Endothelial cell of umbilical vein (primary cell): ENCODE data around the gene TBK1.

Experiments used
- CTCF ChIP-seq, 2 donors: IDR thresholded peaks; 1 replicate in 1 of 2; 2 replicates in 1 of 2; pipeline ENCODE4 v1.5.1; 2011; ENCODE audit warnings: low read length in 2 of 2, mild to moderate bottlenecking in 2 of 2, moderate library complexity in 2 of 2, control low read depth in 1 of 2, inconsistent platforms in 1 of 2, low read depth in 1 of 2; ENCODE audit not compliant: insufficient read depth in 1 of 2; ENCODE audit errors: extremely low read depth in 1 of 2
- EZH2 ChIP-seq: IDR thresholded peaks from 2 replicates; pipeline ENCODE4 v1.6.1; 2012; ENCODE audit warnings: borderline replicate concordance, low read depth, mild to moderate bottlenecking, moderate library complexity, low read length, inconsistent platforms; ENCODE audit not compliant: severe bottlenecking
- GATA2 ChIP-seq: IDR thresholded peaks from 2 replicates; pipeline ENCODE4 v1.7.0; 2011; ENCODE audit warnings: low read depth, mild to moderate bottlenecking, moderate library complexity, mixed read lengths, low read length; ENCODE audit not compliant: insufficient read length, insufficient read depth
- JUN ChIP-seq: IDR thresholded peaks from 2 replicates; pipeline ENCODE4 v1.6.1; 2011; ENCODE audit warnings: borderline replicate concordance, low read depth; ENCODE audit not compliant: insufficient read length, insufficient read depth
- MAX ChIP-seq: IDR thresholded peaks from 2 replicates; pipeline ENCODE4 v1.6.1; 2011; ENCODE audit not compliant: insufficient read depth, insufficient read length
- MYC ChIP-seq: IDR thresholded peaks from one replicate; pipeline ENCODE4 v1.6.1; 2011; ENCODE audit warnings: mild to moderate bottlenecking, low read depth, low read length
- POLR2A ChIP-seq: IDR thresholded peaks from 2 replicates; pipeline ENCODE4 v1.6.1; 2012; ENCODE audit warnings: low read depth, mild to moderate bottlenecking, control low read depth, low read length
- POLR2AphosphoS5 ChIP-seq: IDR thresholded peaks from 2 replicates; pipeline ENCODE4 v1.6.1; 2012; ENCODE audit warnings: low read depth, mild to moderate bottlenecking, control low read depth, low read length, moderate library complexity; ENCODE audit not compliant: insufficient read depth

GRCh38 chr12:64496839-64497400 is 45.0 kb downstream of the TBK1 start:
- no peak for TF ChIP-seq CTCF (IDR thresholded peaks at IDR 0.05; ENCODE audit: extremely low read depth in 1 of 2, insufficient read depth in 1 of 2, low read depth in 1 of 2, low read length in 2 of 2)
- TF ChIP-seq EZH2, result no peak
- no peak for TF ChIP-seq POLR2AphosphoS5
- no peak for TF ChIP-seq MYC
- TF ChIP-seq JUN, result no peak
- TF ChIP-seq MAX, result no peak
- TF ChIP-seq GATA2, result no peak
- no peak for TF ChIP-seq POLR2A
